GM23338 (cell line): ENCODE measurements around the gene ST7L.

ENCODE experiments used
- CREB1 ChIP-seq: fragments of 250-450 bp; sonication (Bioruptor Pico); IDR thresholded peaks from 2 replicates; pipeline ENCODE4 v1.5.0; 2020; ENCODE audit warnings: low read depth, mild to moderate bottlenecking, moderate library complexity
- CTCF ChIP-seq, 2 experiments: fragments of 200-600 bp in 1 of 2; sonication (generic) in 1 of 2; conservative IDR thresholded peaks; 2 replicates each; pipeline versions ENCODE4 v1.5.1 to v1.6.1; 2016 to 2017; ENCODE audit warnings: antibody characterized with exemption in 2 of 2, low read depth in 2 of 2, mild to moderate bottlenecking in 2 of 2, moderate library complexity in 1 of 2
- ETS1 ChIP-seq: IDR thresholded peaks from 2 replicates; pipeline ENCODE4 v1.6.1; 2016; ENCODE audit warnings: antibody characterized with exemption
- EZH2 ChIP-seq: fragments of 200-600 bp; sonication (generic); IDR thresholded peaks from one replicate; pipeline ENCODE4 v1.8.0; 2017; ENCODE audit warnings: antibody characterized with exemption, mild to moderate bottlenecking, low read depth; ENCODE audit not compliant: unreplicated experiment
- EZH2phosphoT487 ChIP-seq: fragments of 200-600 bp; sonication (generic); IDR thresholded peaks from one replicate; pipeline ENCODE4 v1.8.1; 2018; ENCODE audit warnings: antibody characterized with exemption; ENCODE audit not compliant: unreplicated experiment
- REST ChIP-seq: IDR thresholded peaks from one replicate; pipeline ENCODE4 v1.6.1; 2018; ENCODE audit warnings: antibody characterized with exemption; ENCODE audit not compliant: unreplicated experiment
- STAT1 ChIP-seq: IDR thresholded peaks from one replicate; pipeline ENCODE4 v1.6.1; 2016; ENCODE audit warnings: antibody characterized with exemption; ENCODE audit not compliant: unreplicated experiment
- ZNF114 ChIP-seq: fragments of 250-450 bp; sonication (Bioruptor Pico); IDR thresholded peaks from 2 replicates; pipeline ENCODE4 v1.5.0; 2020; ENCODE audit warnings: mild to moderate bottlenecking, moderate library complexity

- TF ChIP-seq REST, result no peak
- TF ChIP-seq CTCF (conservative IDR thresholded peaks at IDR 0.05; ENCODE audit: low read depth in 2 of 2), result no peak
- no peak for TF ChIP-seq CREB1
- TF ChIP-seq EZH2, result no peak
- no peak for TF ChIP-seq STAT1
- no peak for TF ChIP-seq EZH2phosphoT487
- no peak for TF ChIP-seq ZNF114 (CRISPR knock-in tag)
- no peak for TF ChIP-seq ETS1
Observed at GRCh38 chr1:112563341-112563740, 55.6 kb downstream of the ST7L start.
